Memory B cell (primary cell): Measurements from ENCODE around the gene EVPLL.
"Not testable (repeated sequence)": the region's sequence is repeated elsewhere in the genome, so short reads cannot be mapped to it uniquely, and the experiment has no call there.

Experiments
- ATAC-seq: fragments of 150-1000 bp; cut with Tn5 transposase; 2 replicates; pipeline ENCODE4 v1.10.0; 2021; ENCODE audit warnings: low read depth, mild to moderate bottlenecking, moderate library complexity
- DNase-seq, 2 donors: peaks; one replicate each; pipeline ENCODE4 v3.0.0; 2022; ENCODE audit warnings: low spot score in 2 of 2
- H3K27ac Mint-ChIP-seq: one replicate; pipeline ENCODE4 v1.8.0; 2022; ENCODE audit warnings: mild to moderate bottlenecking, moderate library complexity, mixed read lengths
- H3K27me3 Mint-ChIP-seq: one replicate; pipeline ENCODE4 v1.8.0; 2022; ENCODE audit warnings: mixed read lengths
- H3K36me3 Mint-ChIP-seq: one replicate; pipeline ENCODE4 v1.8.0; 2022; ENCODE audit warnings: mild to moderate bottlenecking, mixed read lengths
- H3K4me1 Mint-ChIP-seq: one replicate; pipeline ENCODE4 v1.8.0; 2022; ENCODE audit warnings: mixed read lengths
- H3K4me3 Mint-ChIP-seq: one replicate; pipeline ENCODE4 v1.8.0; 2022; ENCODE audit warnings: mild to moderate bottlenecking, moderate library complexity, mixed read lengths
- H3K9me3 Mint-ChIP-seq: one replicate; pipeline ENCODE4 v1.8.0; 2022; ENCODE audit warnings: mixed read lengths

Gene EVPLL

GRCh38 chr17:18384271-18384670, 6.7 kb downstream of the EVPLL start:
- ATAC-seq, H3K9me3 Mint-ChIP-seq, H3K27ac Mint-ChIP-seq, H3K4me3 Mint-ChIP-seq, H3K36me3 Mint-ChIP-seq, H3K27me3 Mint-ChIP-seq: not testable (repeated sequence)
- peak in 1 of 2 donors; percentile 8 for DNase-seq
- peaks cover 12% of the 10 kb centered on the region for H3K4me1 Mint-ChIP-seq

GRCh38 chr17:18387583-18387982, 10.0 kb downstream of the EVPLL start:
- ATAC-seq, H3K36me3 Mint-ChIP-seq, DNase-seq, H3K4me3 Mint-ChIP-seq, H3K4me1 Mint-ChIP-seq, H3K9me3 Mint-ChIP-seq, H3K27ac Mint-ChIP-seq, H3K27me3 Mint-ChIP-seq: not testable (repeated sequence)

GRCh38 chr17:18388266-18388665, 10.7 kb downstream of the EVPLL start:
- not testable (repeated sequence) for ATAC-seq, DNase-seq, H3K4me3 Mint-ChIP-seq, H3K27ac Mint-ChIP-seq, H3K4me1 Mint-ChIP-seq, H3K9me3 Mint-ChIP-seq, H3K27me3 Mint-ChIP-seq, H3K36me3 Mint-ChIP-seq

GRCh38 chr17:18388728-18389127, 11.2 kb downstream of the EVPLL start:
- peak; percentile 100 for ATAC-seq
- not testable (repeated sequence) for H3K36me3 Mint-ChIP-seq, H3K4me1 Mint-ChIP-seq

GRCh38 chr17:18401872-18402590, 24.5 kb downstream of the EVPLL start:
- not testable (repeated sequence) for H3K27me3 Mint-ChIP-seq, DNase-seq, ATAC-seq, H3K4me1 Mint-ChIP-seq, H3K27ac Mint-ChIP-seq, H3K4me3 Mint-ChIP-seq, H3K9me3 Mint-ChIP-seq, H3K36me3 Mint-ChIP-seq

More at GRCh38 chr17:18388728-18389127, 11.2 kb downstream of the EVPLL start:
- not testable (repeated sequence) for H3K4me3 Mint-ChIP-seq, H3K27ac Mint-ChIP-seq, H3K9me3 Mint-ChIP-seq, DNase-seq, H3K27me3 Mint-ChIP-seq

GRCh38 chr17:18403166-18403565, 25.6 kb downstream of the EVPLL start:
- DNase-seq, H3K27ac Mint-ChIP-seq, H3K36me3 Mint-ChIP-seq, H3K9me3 Mint-ChIP-seq, H3K27me3 Mint-ChIP-seq, H3K4me3 Mint-ChIP-seq, H3K4me1 Mint-ChIP-seq: not testable (repeated sequence)
- peak; percentile 55 for ATAC-seq

- peak; percentile 83 for ATAC-seq
- not testable (repeated sequence) for DNase-seq, H3K36me3 Mint-ChIP-seq, H3K27ac Mint-ChIP-seq, H3K9me3 Mint-ChIP-seq, H3K4me3 Mint-ChIP-seq, H3K4me1 Mint-ChIP-seq, H3K27me3 Mint-ChIP-seq
These were observed 26.0 kb downstream of the EVPLL start for GRCh38 chr17:18403604-18404003.

GRCh38 chr17:18408906-18409305, 31.3 kb downstream of the EVPLL start:
- H3K27me3 Mint-ChIP-seq, H3K4me3 Mint-ChIP-seq, H3K9me3 Mint-ChIP-seq, H3K27ac Mint-ChIP-seq, H3K36me3 Mint-ChIP-seq, DNase-seq: not testable (repeated sequence)
- peak; percentile 28 for ATAC-seq
- peaks cover 17% of the 10 kb centered on the region for H3K4me1 Mint-ChIP-seq

- H3K4me3 Mint-ChIP-seq, H3K9me3 Mint-ChIP-seq, H3K36me3 Mint-ChIP-seq, DNase-seq, H3K27me3 Mint-ChIP-seq, H3K27ac Mint-ChIP-seq, ATAC-seq: not testable (repeated sequence)
- H3K4me1 Mint-ChIP-seq: peaks cover 15% of the 10 kb centered on the region
These were observed 31.7 kb downstream of the EVPLL start for GRCh38 chr17:18409321-18409720.

GRCh38 chr17:18410736-18411135, 33.2 kb downstream of the EVPLL start:
- ATAC-seq, DNase-seq, H3K36me3 Mint-ChIP-seq, H3K9me3 Mint-ChIP-seq, H3K27me3 Mint-ChIP-seq: not testable (repeated sequence)
- H3K4me3 Mint-ChIP-seq: peak overlapping the region; percentile 96
- peak overlapping the region; percentile 56 for H3K27ac Mint-ChIP-seq
- H3K4me1 Mint-ChIP-seq: peaks cover 15% of the 10 kb centered on the region

GRCh38 chr17:18411377-18411864, 33.8 kb downstream of the EVPLL start:
- peaks cover 15% of the 10 kb centered on the region for H3K4me1 Mint-ChIP-seq
- H3K27ac Mint-ChIP-seq: peak overlapping the region; percentile 56
- not testable (repeated sequence) for H3K36me3 Mint-ChIP-seq, H3K27me3 Mint-ChIP-seq, DNase-seq, H3K9me3 Mint-ChIP-seq
- peak overlapping the region; percentile 96 for H3K4me3 Mint-ChIP-seq
- peak; percentile 31 for ATAC-seq

- H3K27me3 Mint-ChIP-seq, H3K4me3 Mint-ChIP-seq, H3K36me3 Mint-ChIP-seq, H3K9me3 Mint-ChIP-seq, DNase-seq: not testable (repeated sequence)
- ATAC-seq: peak; percentile 92
- H3K27ac Mint-ChIP-seq: peak overlapping the region; percentile 56
- H3K4me1 Mint-ChIP-seq: peaks cover 15% of the 10 kb centered on the region
These were observed 34.5 kb downstream of the EVPLL start for GRCh38 chr17:18412001-18412538.

GRCh38 chr17:18421521-18421920, 43.9 kb downstream of the EVPLL start:
- not testable (repeated sequence) for DNase-seq, ATAC-seq, H3K9me3 Mint-ChIP-seq, H3K4me3 Mint-ChIP-seq, H3K27ac Mint-ChIP-seq, H3K4me1 Mint-ChIP-seq, H3K27me3 Mint-ChIP-seq, H3K36me3 Mint-ChIP-seq

GRCh38 chr17:18422464-18422863, 44.9 kb downstream of the EVPLL start:
- H3K27ac Mint-ChIP-seq, H3K36me3 Mint-ChIP-seq, DNase-seq, ATAC-seq, H3K4me3 Mint-ChIP-seq, H3K9me3 Mint-ChIP-seq, H3K4me1 Mint-ChIP-seq, H3K27me3 Mint-ChIP-seq: not testable (repeated sequence)

GRCh38 chr17:18423015-18423414, 45.4 kb downstream of the EVPLL start:
- not testable (repeated sequence) for DNase-seq, H3K27me3 Mint-ChIP-seq, H3K36me3 Mint-ChIP-seq, ATAC-seq, H3K4me3 Mint-ChIP-seq, H3K27ac Mint-ChIP-seq, H3K9me3 Mint-ChIP-seq, H3K4me1 Mint-ChIP-seq
